GM19395 (cell line): Measurements from ENCODE around the gene TMEM140.

Experiments used
- ATAC-seq: cut with Tn5 transposase; IDR thresholded peaks from one replicate; pipeline ENCODE4 v1.9.1; 2021; ENCODE audit warnings: mild to moderate bottlenecking, moderate library complexity; ENCODE audit not compliant: unreplicated experiment

Gene TMEM140

DNA sequence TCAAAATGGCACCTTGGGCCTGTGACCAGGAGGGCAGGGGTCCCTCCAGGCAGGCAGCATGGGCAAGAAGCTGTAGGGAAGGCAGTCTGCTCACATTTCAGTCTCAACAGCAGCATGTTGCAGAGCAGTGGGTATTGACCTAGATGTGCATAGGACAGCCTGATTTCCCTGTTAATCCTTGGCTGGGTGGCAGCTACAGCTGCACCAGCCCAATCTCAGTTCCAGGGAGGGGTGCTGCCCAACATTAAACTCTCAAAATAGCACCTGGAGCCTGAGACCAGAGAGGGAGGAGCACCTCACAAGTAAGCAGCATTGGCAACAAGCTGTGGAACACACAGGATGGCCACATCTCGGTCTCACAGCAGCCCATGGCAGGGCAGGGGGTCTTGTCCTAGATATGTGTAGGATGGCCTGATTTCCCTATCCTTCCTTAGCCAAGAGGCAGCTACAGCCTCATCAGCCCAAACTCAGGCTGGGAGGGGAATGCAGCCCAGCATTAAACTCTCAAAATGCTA lies 10.3 kb downstream of the TMEM140 start:
- ATAC-seq, result no peak

DNA sequence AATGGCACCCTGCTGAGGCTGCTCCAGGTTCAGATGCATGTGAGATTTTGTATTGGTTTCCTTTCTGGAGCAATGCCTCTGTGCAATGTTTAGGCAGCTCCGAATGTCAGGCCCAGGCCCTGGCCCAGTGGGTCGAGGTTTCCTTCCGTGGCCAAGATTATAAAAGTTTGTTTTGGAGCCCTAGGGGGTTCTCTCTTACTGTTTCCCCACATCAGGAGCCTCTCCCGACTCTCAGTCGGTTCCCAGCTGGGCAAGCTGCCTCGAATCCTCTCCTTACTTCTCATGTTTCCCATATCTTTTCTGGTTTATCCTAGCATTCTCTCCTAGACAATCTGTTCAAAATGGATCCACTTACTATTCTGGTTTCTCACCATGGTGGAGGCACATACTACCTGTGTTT lies 11.0 kb downstream of the TMEM140 start:
- ATAC-seq, result no peak

DNA sequence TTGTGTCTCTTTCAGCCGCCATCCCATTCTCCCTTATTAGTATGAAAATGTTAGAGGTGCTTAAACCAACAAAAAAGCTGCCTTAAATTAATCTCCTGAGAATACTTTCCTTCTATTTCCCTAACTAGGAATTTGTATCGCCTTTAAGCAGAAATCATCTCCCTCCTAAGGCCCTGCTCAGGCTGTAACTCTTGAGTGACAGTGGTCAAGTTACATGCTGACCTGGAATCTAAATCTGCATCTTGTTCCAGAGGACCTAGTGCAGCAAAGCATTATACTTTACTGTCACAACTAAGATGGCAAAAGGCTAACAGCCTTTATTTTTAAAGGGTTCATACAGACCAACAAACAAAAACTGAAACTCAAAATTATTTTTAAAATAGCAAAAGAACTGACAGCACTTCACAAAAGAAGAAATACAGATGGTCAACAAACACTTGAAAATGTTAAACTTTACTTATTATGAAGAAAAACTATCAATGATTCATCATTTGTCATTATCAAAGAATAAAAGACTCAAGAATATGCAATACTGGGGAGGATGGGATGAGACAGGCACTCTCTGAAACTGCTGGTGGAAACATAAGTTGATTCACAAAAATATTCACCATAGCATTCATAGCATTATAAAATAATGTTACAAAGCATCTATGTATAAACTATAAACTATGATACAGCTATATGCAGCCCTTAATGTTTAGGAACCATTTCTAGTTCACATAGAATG lies 11.7 kb downstream of the TMEM140 start:
- ATAC-seq, result peak; percentile 9

DNA sequence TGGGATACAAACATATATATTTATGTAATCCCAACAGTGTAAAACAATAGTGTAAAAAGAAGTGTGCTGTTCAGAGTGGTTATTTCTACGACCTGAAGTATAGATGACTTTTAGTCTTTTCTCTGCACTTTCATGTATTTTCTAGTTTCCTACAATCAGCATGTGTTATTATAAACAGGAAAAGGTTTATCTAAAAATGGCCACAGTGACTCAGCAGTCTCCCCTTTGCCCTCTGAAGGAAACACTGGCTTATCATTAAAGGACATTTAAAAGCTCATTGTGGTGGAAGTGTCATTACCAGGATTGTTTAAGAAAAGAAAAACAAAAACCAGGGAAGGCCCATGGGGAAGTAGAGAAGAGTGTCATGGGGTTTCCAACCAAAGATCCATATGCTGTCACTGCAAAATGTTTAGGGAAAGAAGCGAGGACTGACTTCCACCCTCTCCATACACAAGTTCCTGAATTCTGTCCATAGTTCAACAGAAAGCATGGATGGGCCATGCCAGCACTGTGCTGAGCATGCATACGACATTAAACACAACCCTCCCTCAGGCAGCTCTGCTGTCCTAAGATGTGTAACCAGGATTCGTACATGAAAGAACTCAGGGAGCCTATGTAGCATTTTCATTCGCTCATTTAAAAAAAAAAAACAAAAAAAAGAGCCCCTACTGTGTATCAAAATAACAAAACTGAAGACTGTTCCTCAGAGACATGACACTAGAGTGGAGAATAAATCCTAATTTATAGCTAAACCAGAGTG lies 12.4 kb downstream of the TMEM140 start:
- ATAC-seq, result peak; percentile 52

DNA sequence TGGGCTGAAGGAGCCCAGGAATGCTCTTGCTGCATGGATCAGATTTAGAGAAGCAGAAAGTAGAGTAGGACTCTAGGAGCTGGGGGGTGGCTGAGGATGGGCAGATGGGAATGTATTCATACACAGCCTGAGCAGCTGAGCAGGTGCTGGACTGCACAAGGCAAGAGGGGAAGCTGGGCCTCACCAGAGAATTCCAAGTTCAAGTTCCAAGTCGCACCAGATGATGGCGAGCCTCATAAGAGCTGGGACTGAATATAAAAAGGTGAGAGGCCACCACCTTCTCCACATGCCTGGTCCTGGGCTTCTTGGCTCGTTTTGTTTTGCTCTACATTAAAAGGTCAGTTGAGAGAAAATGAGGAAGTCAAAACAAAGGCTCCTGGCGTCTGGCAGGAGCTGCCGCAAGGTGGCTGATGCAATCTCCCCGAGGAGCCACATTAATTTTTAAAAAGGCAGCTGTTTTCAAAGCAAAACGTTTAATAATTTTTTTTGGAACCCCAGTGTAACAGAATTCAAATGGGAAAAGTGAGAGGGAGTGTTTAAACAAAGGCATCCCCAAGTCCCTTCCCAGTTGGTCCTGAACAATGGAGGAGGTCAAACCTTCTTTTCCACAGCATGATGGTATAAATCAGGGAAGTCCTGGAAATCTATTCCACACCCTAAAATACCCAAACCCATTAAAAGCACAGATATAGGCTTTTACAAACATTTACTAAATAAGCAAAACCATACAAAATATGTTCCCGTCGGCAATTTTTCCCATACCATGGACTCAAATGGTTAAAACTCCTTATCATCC lies 13.2 kb downstream of the TMEM140 start:
- peak; percentile 44 for ATAC-seq

DNA sequence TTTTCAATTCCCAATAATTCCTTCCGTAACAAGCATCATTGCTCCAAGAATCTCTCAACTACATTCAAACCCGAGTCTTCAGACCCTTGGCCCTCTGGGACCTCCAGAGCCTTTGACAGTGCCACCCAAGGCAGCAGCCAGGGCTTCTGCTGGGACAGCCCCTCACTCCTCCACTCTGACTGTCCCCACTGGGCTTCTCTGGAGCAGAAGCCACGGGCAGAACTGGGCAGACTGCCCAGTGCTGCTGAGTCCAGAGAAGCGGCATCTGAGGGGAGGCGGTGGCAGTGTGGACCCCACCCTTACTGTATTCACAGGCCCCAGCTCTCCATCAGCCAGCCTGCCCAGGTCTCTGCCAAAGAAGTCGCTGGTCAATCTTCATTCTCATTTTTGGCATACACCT lies 13.8 kb downstream of the TMEM140 start:
- no peak for ATAC-seq

DNA sequence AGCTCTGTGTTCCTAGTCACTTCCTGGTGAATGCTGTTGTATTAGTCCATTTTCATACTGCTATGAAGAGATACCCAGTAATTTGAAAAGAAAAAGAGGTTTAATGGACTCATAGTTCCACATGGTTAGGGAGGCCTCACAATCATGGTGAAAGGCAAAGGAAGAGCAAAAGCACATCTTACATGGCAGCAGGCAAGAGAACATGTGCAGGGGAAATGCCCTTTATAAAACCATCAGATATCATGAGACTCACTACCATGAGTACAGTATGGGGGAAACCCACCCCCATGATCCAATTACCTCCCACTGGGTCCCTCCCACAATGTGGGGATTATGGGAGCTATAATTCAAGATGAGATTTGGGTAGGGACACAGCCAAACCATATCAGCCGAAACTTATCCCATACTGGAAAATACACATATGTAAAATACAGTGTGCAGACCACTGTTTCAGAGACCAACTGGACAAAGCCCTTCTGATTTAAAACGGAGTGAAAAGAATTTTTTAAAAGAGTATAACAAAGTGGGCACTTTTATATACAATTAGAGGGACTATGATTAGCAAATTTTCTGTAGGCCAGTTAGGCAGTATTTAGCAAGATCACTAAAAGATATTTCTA lies 14.6 kb downstream of the TMEM140 start:
- no peak for ATAC-seq

DNA sequence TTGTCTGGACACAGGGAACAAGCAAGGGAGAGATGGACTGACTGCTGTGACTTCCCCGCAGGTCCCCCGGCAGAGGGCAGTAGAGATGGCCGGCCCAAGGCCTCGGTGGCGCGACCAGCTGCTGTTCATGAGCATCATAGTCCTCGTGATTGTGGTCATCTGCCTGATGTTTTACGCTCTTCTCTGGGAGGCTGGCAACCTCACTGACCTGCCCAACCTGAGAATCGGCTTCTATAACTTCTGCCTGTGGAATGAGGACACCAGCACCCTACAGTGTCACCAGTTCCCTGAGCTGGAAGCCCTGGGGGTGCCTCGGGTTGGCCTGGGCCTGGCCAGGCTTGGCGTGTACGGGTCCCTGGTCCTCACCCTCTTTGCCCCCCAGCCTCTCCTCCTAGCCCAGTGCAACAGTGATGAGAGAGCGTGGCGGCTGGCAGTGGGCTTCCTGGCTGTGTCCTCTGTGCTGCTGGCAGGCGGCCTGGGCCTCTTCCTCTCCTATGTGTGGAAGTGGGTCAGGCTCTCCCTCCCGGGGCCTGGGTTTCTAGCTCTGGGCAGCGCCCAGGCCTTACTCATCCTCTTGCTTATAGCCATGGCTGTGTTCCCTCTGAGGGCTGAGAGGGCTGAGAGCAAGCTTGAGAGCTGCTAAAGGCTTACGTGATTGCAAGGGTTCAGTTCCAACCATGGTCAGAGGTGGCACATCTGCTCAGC lies 16.6 kb downstream of the TMEM140 start:
- ATAC-seq, result no peak

DNA sequence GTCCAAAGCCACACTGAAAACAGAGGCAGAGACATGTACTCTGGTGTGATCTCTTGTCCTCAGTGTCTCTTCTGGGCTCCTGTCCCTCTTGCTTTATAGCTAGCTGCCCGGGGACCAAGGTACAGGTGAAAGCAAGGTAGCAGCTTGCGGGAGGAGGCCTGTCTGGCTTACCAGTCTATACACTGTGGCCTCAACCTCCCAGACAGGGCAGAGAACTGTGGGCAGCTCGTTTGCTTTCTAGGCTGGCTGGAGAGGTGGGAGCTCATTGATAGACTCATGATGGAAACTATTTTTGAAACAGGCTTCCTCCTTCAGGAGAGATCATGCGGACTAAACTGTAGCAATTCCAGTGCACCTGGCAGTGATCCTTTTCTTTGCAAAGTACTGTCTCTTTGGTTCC lies 18.0 kb downstream of the TMEM140 start:
- ATAC-seq, result no peak

DNA sequence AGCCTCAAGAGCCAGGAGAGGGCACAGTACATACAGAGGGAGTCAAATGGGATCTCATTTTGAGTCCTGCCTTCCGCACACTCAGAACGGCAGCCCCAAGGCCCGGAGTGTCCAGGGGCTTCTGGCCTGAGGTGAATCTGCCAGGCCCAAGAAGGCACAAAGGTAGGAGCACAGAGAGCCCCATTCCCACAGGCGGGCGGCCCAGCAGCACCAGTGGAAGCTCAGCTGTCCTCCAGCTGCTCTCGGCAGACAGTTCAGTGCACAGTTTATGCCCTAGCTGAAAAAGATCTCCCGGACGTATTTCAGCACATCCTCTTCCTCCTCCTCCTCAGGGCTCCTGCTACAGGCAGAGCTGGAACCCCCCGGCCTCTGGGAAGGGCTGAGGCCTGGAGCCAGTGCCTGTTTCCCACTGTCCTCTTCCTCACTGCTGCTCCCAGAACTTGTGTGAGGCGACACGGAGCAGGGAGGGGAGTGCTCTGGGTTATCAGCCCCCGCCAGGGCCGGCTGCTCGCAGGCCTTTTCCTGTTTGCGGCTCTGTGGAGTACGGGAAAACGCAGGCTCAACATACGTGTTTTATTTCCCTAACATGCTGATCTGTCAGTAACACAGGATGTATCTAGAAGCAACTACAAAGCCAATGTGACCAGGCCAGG lies 18.6 kb downstream of the TMEM140 start:
- no peak for ATAC-seq

DNA sequence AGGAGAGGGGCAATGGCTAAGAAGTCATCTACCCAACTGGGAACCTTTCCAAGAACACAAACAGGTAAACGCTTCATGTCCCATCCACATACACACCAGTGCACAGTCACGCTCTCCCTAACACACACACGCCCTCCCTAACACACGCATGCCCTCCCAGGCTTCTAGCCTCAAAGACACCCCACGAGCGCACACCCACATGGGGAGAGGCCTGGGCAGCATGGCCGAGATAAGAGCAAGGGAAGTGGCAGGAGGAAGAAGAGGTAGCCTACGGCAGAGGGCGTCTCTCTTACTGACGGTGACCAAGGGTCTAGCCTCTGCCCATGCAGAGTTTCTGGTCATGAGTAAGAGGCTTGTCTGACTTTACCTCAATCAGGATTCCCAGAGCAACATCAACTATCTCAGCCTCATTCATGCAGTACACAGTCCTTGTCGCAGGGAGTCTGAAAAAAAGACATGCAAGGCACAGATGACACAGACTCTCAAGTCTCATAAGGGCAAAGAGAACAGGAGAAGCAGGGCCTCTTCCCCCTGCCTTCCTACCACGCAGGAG lies 19.6 kb downstream of the TMEM140 start:
- ATAC-seq, result no peak

DNA sequence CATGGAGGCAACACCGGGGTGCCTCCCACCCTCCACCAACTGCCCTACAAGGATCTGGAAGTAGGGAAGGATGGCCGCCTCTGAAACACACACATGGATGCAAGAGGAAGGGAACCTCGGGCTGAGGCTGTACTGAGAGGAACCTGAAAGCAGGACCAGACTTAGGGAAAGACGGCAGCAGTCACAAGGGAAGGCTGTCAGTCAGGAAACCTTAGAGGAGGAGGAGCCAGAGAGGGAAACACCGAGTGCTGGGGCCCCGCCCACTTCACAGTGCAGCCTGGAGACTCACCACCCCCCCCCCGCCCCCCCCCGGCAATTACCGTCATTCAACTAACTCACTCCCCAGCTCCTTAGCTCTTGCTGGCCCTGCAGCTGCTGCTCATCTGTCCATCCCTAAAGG lies 20.1 kb downstream of the TMEM140 start:
- ATAC-seq, result no peak

DNA sequence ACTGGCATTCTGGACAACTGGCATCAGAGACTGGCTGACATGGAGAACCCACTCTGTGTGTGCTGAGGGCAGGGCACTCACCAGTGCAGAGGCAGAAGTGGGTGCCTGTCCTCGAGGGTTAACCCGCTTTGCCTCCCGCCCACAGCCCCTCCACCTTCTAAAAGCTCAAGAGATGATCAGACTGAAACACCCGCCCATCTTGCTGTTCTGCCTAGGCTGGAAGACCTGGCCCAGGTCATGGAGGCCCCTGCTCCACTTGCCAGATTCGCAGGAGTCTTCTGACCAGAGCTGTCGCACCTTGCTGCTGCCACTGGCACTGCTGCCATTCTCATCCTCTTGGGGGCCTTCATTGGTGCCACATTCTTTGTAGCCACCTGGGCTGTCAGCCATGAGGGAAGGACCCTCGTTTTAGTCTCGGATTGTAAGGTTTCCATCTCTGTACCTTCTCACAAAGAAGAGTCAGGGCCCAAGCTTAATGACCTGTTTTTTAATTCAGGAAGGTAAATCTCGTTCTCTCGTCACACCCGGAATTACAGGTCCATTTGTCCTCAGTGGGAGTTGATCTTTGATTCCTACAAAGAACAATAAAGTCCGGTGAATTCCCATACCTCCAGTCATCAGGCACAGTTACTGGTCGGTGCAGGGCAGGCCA lies 20.7 kb downstream of the TMEM140 start:
- no peak for ATAC-seq

DNA sequence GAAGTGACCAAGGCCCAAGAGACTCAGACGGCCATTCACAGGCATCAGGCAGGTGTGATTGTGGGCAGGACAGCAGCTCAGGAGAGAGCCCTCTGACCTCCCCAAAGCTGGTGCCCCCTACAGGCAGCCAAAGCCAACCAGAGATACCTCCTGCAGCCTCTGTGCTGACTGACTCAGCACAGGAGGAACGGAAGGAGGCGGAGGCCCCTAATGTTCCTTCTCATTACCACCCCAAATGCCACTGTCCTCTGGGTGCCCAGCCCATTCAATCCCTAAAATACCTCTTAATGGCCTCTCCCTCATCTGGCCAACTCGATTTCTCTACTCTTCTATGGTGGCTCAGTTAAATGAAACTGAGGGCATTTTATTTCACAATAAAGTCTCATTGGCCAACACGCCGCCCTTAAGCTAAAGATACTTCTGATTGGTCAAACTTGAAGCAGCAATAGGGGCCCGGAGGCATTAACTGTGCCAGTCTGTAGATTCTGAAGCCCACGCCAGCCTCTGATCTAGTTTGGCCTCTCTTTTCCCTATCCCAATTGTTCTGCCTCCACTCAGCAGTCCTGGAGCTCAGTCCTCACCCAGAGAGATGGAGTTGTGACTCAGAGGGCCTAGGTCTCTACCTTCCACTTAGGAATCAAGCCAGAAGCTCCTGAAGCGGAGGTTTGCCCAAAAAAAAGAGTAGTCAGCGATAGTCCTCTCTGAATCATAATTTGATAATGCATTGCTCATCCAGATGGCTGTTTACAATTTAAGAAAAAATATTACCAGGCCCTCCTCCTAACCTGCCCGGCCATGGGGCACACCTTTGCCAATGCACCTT lies 21.5 kb downstream of the TMEM140 start:
- peak; percentile 39 for ATAC-seq

DNA sequence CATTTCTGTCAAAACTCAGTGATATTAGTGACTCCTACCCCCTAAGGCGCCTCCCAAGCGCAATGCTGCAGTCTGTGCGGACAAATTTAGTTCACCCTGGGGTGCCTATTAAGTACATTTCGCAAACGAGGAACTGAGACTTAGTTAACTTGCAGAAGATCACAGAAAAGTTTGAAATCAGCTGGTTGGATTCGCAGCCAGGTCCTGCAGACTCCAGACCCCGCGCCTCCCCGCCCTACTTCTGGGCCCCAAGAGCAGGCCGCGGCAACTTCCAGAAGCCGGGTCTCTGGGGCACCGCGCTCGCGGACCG lies 22.0 kb downstream of the TMEM140 start:
- ATAC-seq, result peak; percentile 7

DNA sequence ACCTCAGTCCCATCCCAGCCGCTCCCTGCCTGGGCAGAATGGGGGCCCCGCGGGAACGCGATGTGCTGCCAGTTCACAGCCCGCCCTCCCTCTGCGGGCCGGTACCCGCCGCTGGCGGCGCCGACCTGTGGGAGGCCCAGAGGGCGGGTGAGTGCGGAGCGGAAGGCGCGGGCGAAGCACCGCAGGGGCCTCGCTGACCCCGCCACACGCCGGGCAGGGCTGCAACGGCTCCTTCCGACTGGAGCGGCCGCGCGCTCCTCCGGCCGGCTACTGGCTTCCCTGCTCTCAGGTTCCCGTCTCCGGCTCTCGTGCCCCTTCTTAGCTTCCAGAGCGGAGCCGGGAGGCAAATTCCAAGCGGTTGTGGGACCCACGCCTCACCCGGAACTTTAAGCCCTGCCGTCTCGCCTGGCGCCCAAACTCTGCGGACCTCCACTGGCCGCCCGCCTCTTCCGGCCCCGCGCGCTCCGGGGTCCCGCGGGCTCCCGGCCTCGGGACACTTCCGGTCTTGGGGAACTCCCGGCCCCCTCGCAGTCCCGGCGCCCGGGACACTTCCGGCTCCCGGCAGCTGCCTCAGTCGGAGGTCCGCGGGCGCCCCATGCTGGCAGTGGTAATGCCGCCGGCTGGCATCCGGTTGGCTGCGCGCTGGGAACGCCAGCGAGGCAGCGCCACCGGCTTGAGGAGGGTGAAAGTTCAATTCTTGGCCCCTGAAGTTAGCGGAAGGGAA lies 22.6 kb downstream of the TMEM140 start, which contains the start of gene CYREN:
CYREN (minus strand) TSS at position 434 of the 724 bp plus-strand sequence. CDS start 1,785 bp downstream, outside the sequence.
- ATAC-seq, result peak; percentile 71

DNA sequence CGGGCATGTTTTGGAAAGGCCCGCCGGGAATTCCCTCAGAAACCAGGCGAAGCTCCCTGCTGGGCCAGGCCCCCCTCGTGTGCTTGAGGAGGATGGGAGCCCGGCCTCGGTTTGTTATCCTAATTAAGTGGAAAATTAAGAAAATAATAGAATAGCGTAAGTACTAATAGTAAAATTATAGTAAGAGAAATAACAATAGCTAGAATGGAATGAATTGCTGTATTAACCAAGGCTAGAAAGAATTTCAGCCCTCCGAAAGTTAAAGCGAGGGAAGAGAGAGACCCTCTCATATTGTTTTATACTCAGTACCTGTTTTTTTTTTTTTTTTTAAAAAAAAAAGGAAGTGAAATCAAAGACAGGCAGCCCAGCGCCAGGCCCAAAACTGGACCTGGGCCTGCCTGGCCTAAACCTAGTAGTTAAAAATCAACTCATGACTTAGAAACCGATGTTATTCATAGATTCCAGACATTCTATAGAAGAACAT lies 23.2 kb downstream of the TMEM140 start:
- ATAC-seq, result peak; percentile 54
